SK-N-SH treated with all-trans-retinoic acid at 6 μM for 48 hours (cell line): ENCODE results near the gene SNX32.

Experiments
- ATAC-seq: fragments of 200-7000 bp; cut with Tn5 transposase; 3 replicates; pipeline ENCODE4 v1.9.1; 2020; ENCODE audit warnings: mild to moderate bottlenecking, moderate library complexity
- ARNTL ChIP-seq: fragments of 450-650 bp; formaldehyde crosslinking; IDR thresholded peaks from 2 replicates; pipeline ENCODE4 v1.5.0; 2020; ENCODE audit warnings: low read depth, mild to moderate bottlenecking, moderate library complexity, borderline replicate concordance
- BACH2 ChIP-seq: fragments of 250-450 bp; sonication (Bioruptor Pico); IDR thresholded peaks from 2 replicates; pipeline ENCODE4 v1.9.0; 2021; ENCODE audit warnings: mild to moderate bottlenecking, borderline replicate concordance
- CSDC2 ChIP-seq: fragments of 250-450 bp; sonication (Bioruptor Pico); IDR thresholded peaks from 2 replicates; pipeline ENCODE4 v1.5.0; 2020; ENCODE audit warnings: mild to moderate bottlenecking, moderate library complexity
- ESRRG ChIP-seq: fragments of 250-450 bp; sonication (Bioruptor Pico); IDR thresholded peaks from 2 replicates; pipeline ENCODE4 v1.6.1; 2021; ENCODE audit warnings: mild to moderate bottlenecking
- GLIS3 ChIP-seq: fragments of 250-450 bp; sonication (Bioruptor Pico); IDR thresholded peaks from 2 replicates; pipeline ENCODE4 v1.5.0; 2020; ENCODE audit warnings: mild to moderate bottlenecking, moderate library complexity
- ISL1 ChIP-seq: fragments of 250-450 bp; sonication (Bioruptor Pico); IDR thresholded peaks from 2 replicates; pipeline ENCODE4 v2.1.2; 2022; ENCODE audit warnings: mild to moderate bottlenecking, moderate library complexity
- OSR1 ChIP-seq: fragments of 250-450 bp; sonication (Bioruptor Pico); IDR thresholded peaks from 2 replicates; pipeline ENCODE4 v1.8.0; 2022; ENCODE audit warnings: moderate library complexity, mild to moderate bottlenecking, inconsistent platforms
- PPARA ChIP-seq: fragments of 250-450 bp; sonication (Bioruptor Pico); IDR thresholded peaks from 2 replicates; pipeline ENCODE4 v1.5.0; 2020; ENCODE audit warnings: mild to moderate bottlenecking, borderline replicate concordance
- RARB ChIP-seq: fragments of 250-450 bp; sonication (Bioruptor Pico); IDR thresholded peaks from 2 replicates; pipeline ENCODE4 v1.8.0; 2021; ENCODE audit warnings: mild to moderate bottlenecking, moderate library complexity
- SNAI2 ChIP-seq: fragments of 250-450 bp; sonication (Bioruptor Pico); IDR thresholded peaks from 2 replicates; pipeline ENCODE4 v1.5.0; 2020; ENCODE audit warnings: mild to moderate bottlenecking, moderate library complexity
- TCF4 ChIP-seq: fragments of 250-450 bp; sonication (Bioruptor Pico); IDR thresholded peaks from 2 replicates; pipeline ENCODE4 v1.8.0; 2021; ENCODE audit warnings: mild to moderate bottlenecking, moderate library complexity, borderline replicate concordance
- TOX ChIP-seq: fragments of 250-450 bp; sonication (Bioruptor Pico); IDR thresholded peaks from 2 replicates; pipeline ENCODE4 v1.8.0; 2021; ENCODE audit warnings: mild to moderate bottlenecking, moderate library complexity, borderline replicate concordance
- ZC3H10 ChIP-seq: fragments of 250-450 bp; sonication (Bioruptor Pico); IDR thresholded peaks from 2 replicates; pipeline ENCODE4 v1.5.1; 2021; ENCODE audit warnings: mild to moderate bottlenecking, moderate library complexity
- ZFP30 ChIP-seq: fragments of 450-650 bp; formaldehyde crosslinking; IDR thresholded peaks from 2 replicates; pipeline ENCODE4 v1.5.0; 2022; ENCODE audit warnings: mild to moderate bottlenecking, moderate library complexity
- ZNF565 ChIP-seq: fragments of 450-650 bp; formaldehyde crosslinking; conservative IDR thresholded peaks from 2 replicates; pipeline ENCODE4 v1.5.0; 2020; ENCODE audit warnings: low read depth, mild to moderate bottlenecking, moderate library complexity
- ZNF70 ChIP-seq: fragments of 450-650 bp; formaldehyde crosslinking; IDR thresholded peaks from 2 replicates; pipeline ENCODE4 v1.5.0; 2020; ENCODE audit warnings: mild to moderate bottlenecking, moderate library complexity
- ZNF8 ChIP-seq: fragments of 450-650 bp; formaldehyde crosslinking; IDR thresholded peaks from 2 replicates; pipeline ENCODE4 v1.5.0; 2020; ENCODE audit warnings: mild to moderate bottlenecking, moderate library complexity
- TF ChIP-seq, protein P1 (sequence below): fragments of 250-450 bp; sonication (Bioruptor Pico); IDR thresholded peaks from 2 replicates; pipeline ENCODE4 v1.8.0; 2021; ENCODE audit warnings: low read depth, mild to moderate bottlenecking, moderate library complexity, borderline replicate concordance
- TF ChIP-seq, protein P2 (sequence below): fragments of 250-450 bp; sonication (Bioruptor Pico); IDR thresholded peaks from 2 replicates; pipeline ENCODE4 v1.5.0; 2020; ENCODE audit warnings: mild to moderate bottlenecking, moderate library complexity
- TF ChIP-seq, protein P3 (sequence below): fragments of 250-450 bp; sonication (Bioruptor Pico); IDR thresholded peaks from 2 replicates; pipeline ENCODE4 v1.5.1; 2020; ENCODE audit warnings: low read depth, mild to moderate bottlenecking, moderate library complexity
- TF ChIP-seq, protein P4 (sequence below): fragments of 250-450 bp; sonication (Bioruptor Pico); IDR thresholded peaks from 2 replicates; pipeline ENCODE4 v1.8.0; 2020; ENCODE audit warnings: mild to moderate bottlenecking, moderate library complexity, borderline replicate concordance

Gene SNX32

DNA sequence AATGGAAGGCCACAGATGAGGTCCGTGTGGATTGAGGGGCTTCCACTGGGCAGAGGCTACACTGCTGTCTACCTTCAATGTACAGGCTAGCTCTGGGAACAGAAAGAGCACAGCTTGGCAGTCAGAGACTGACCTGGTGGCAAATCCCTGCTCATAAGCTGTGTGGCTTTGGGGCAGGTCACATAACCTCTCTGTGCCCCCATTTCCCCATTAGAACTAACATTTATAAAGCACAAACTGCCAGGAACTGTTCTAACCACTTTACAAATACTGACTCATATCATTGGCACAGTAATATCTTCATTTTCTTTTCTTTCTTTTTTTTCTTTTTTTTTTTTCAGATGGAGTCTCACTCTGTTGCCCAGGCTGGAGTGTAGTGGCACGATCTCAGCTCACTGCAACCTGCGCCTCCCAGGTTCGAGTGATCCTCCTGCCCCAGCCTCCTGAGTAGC lies 63.3 kb downstream of the SNX32 start (continued):
- no peak for TF ChIP-seq PPARA

DNA sequence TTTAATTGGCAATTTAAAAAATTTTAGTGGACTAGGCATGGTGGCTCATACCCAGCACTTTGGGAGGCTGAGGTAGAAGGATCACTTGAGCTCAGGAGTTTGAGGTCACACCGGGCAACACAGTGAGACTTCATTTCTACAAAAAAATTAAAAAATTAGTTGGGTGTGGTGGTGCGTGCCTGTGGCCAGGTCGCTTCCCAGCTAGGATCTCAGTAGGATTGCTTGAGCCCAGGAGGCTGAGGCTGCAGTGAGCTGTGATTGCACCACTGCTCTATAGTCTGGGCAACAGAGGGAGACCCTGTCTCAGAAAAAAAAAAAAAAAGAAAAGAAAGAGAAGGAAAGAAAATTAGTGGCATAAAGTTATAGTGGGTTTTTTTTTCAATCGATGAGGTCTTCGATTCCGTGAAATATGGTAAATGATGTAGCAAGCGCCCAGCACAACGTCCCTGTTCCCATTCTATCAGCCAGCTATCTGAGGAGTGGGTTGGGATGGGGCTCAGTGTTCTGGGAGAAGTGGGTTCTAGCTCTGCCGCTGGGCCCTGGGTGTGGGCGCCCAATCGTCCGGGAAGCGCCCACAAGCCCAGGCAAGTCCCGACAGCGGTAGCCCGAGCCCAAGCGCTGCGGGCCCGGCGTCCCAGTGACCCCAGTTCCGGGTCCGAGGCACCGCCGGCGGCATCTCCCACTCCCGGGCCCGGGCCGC lies 65.0 kb downstream of the SNX32 start:
- TF ChIP-seq PPARA (no peak), OSR1 (no peak), ZC3H10 (CRISPR knock-in tag) (no peak), TOX (CRISPR knock-in tag) (no peak), ISL1 (no peak), SNAI2 (no peak), ZNF565 (CRISPR knock-in tag) (no peak), BACH2 (no peak), RARB (CRISPR knock-in tag) (no peak), ZFP30 (no peak), ZNF70 (no peak), ARNTL (CRISPR knock-in tag) (no peak), CSDC2 (CRISPR knock-in tag) (no peak), GLIS3 (no peak), ESRRG (no peak), ZNF8 (CRISPR knock-in tag) (no peak)
- TF ChIP-seq, protein P1, sequence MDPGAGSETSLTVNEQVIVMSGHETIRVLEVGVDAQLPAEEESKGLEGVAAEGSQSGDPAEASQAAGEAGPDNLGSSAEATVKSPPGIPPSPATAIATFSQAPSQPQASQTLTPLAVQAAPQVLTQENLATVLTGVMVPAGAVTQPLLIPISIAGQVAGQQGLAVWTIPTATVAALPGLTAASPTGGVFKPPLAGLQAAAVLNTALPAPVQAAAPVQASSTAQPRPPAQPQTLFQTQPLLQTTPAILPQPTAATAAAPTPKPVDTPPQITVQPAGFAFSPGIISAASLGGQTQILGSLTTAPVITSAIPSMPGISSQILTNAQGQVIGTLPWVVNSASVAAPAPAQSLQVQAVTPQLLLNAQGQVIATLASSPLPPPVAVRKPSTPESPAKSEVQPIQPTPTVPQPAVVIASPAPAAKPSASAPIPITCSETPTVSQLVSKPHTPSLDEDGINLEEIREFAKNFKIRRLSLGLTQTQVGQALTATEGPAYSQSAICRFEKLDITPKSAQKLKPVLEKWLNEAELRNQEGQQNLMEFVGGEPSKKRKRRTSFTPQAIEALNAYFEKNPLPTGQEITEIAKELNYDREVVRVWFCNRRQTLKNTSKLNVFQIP (CRISPR knock-in tag), result no peak
- TF ChIP-seq, protein P2, sequence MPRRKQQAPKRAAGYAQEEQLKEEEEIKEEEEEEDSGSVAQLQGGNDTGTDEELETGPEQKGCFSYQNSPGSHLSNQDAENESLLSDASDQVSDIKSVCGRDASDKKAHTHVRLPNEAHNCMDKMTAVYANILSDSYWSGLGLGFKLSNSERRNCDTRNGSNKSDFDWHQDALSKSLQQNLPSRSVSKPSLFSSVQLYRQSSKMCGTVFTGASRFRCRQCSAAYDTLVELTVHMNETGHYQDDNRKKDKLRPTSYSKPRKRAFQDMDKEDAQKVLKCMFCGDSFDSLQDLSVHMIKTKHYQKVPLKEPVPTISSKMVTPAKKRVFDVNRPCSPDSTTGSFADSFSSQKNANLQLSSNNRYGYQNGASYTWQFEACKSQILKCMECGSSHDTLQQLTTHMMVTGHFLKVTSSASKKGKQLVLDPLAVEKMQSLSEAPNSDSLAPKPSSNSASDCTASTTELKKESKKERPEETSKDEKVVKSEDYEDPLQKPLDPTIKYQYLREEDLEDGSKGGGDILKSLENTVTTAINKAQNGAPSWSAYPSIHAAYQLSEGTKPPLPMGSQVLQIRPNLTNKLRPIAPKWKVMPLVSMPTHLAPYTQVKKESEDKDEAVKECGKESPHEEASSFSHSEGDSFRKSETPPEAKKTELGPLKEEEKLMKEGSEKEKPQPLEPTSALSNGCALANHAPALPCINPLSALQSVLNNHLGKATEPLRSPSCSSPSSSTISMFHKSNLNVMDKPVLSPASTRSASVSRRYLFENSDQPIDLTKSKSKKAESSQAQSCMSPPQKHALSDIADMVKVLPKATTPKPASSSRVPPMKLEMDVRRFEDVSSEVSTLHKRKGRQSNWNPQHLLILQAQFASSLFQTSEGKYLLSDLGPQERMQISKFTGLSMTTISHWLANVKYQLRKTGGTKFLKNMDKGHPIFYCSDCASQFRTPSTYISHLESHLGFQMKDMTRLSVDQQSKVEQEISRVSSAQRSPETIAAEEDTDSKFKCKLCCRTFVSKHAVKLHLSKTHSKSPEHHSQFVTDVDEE (CRISPR knock-in tag), result no peak
- TF ChIP-seq, protein P3, sequence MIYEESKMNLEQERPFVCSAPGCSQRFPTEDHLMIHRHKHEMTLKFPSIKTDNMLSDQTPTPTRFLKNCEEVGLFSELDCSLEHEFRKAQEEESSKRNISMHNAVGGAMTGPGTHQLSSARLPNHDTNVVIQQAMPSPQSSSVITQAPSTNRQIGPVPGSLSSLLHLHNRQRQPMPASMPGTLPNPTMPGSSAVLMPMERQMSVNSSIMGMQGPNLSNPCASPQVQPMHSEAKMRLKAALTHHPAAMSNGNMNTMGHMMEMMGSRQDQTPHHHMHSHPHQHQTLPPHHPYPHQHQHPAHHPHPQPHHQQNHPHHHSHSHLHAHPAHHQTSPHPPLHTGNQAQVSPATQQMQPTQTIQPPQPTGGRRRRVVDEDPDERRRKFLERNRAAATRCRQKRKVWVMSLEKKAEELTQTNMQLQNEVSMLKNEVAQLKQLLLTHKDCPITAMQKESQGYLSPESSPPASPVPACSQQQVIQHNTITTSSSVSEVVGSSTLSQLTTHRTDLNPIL (CRISPR knock-in tag), result no peak
- TF ChIP-seq, protein P4, sequence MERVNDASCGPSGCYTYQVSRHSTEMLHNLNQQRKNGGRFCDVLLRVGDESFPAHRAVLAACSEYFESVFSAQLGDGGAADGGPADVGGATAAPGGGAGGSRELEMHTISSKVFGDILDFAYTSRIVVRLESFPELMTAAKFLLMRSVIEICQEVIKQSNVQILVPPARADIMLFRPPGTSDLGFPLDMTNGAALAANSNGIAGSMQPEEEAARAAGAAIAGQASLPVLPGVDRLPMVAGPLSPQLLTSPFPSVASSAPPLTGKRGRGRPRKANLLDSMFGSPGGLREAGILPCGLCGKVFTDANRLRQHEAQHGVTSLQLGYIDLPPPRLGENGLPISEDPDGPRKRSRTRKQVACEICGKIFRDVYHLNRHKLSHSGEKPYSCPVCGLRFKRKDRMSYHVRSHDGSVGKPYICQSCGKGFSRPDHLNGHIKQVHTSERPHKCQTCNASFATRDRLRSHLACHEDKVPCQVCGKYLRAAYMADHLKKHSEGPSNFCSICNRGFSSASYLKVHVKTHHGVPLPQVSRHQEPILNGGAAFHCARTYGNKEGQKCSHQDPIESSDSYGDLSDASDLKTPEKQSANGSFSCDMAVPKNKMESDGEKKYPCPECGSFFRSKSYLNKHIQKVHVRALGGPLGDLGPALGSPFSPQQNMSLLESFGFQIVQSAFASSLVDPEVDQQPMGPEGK (CRISPR knock-in tag), result no peak
- TF ChIP-seq, all 23 proteins: peak for 0
- no peak for ATAC-seq

DNA sequence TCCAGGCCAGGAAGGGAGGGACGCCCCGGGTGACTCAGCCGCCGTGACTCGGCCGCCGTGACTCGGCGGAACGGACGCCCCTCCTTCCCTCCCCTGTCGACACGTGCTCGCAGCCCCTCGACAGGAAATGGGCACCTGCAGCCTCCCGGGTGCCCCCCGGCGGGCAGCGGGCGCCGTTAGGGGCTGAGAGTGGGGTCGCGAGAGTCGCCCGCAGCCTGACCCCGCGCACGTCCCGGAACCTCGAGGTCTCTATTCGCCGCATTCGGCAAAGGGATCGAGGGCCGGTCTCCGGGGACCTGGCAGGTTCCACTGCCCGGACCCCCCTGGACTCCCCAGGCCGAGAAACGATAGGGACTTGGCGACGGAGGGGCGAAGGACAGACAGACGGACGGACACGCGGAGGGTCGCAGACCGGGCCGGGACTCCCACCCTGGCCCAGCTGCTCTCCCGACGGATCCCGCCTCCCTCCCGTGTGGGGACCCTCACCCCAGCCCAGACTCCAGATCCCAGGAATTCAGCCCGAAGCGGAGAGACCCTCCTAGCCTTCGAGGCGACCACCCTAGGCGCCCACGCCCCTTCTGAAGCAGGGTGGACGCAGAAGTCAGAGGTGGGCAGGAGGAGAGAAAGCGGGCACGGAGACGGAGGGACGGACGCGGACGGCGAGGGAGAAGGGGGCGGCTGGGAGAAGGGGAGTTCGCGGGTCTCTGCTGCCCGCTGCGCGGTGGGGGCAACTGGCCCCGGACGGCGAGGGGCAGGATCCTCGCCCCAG lies 65.8 kb downstream of the SNX32 start:
- TF ChIP-seq, protein P4 (CRISPR knock-in tag), result peak; percentile 63; the same call in 1 of the 2 replicates
- TF ChIP-seq TCF4 (CRISPR knock-in tag) (no peak), BACH2 (no peak), ESRRG (no peak), SNAI2 (no peak)
- ATAC-seq, result peak; percentile 59
